GM19193 (cell line): Measurements from ENCODE around the gene LRRC4C.

Experiments
- POLR2A ChIP-seq: IDR thresholded peaks from 4 replicates; pipeline ENCODE4 v1.6.1; 2011; ENCODE audit not compliant: insufficient read depth, insufficient read length; ENCODE audit errors: extremely low read depth

LRRC4C gene

GRCh38 chr11:41201156-41201555, 258.3 kb downstream of the LRRC4C start:
- TF ChIP-seq POLR2A: no peak

- TF ChIP-seq POLR2A: no peak
Observed at GRCh38 chr11:41190437-41191082, 268.9 kb downstream of the LRRC4C start.

- TF ChIP-seq POLR2A: no peak
Observed at GRCh38 chr11:41189701-41190436, 269.6 kb downstream of the LRRC4C start.

GRCh38 chr11:41177791-41178190, 281.7 kb downstream of the LRRC4C start:
- TF ChIP-seq POLR2A: no peak

- no peak for TF ChIP-seq POLR2A
Observed at GRCh38 chr11:41175304-41175972, 284.0 kb downstream of the LRRC4C start.

- TF ChIP-seq POLR2A: no peak
Observed at GRCh38 chr11:41146326-41146725, 313.1 kb downstream of the LRRC4C start.

GRCh38 chr11:41145420-41145819, 314.0 kb downstream of the LRRC4C start:
- TF ChIP-seq POLR2A: no peak

GRCh38 chr11:41134971-41135370, 324.5 kb downstream of the LRRC4C start:
- no peak for TF ChIP-seq POLR2A

- no peak for TF ChIP-seq POLR2A
Observed at GRCh38 chr11:41133023-41133422, 326.4 kb downstream of the LRRC4C start.

GRCh38 chr11:41121600-41121999, 337.9 kb downstream of the LRRC4C start:
- TF ChIP-seq POLR2A: no peak

- no peak for TF ChIP-seq POLR2A
Observed at GRCh38 chr11:41119484-41119883, 340.0 kb downstream of the LRRC4C start.

GRCh38 chr11:41118521-41118920, 340.9 kb downstream of the LRRC4C start:
- no peak for TF ChIP-seq POLR2A

GRCh38 chr11:41116970-41117369, 342.5 kb downstream of the LRRC4C start:
- TF ChIP-seq POLR2A: no peak

- TF ChIP-seq POLR2A: no peak
Observed at GRCh38 chr11:41115066-41115465, 344.4 kb downstream of the LRRC4C start.

- TF ChIP-seq POLR2A: no peak
Observed at GRCh38 chr11:41113160-41113559, 346.3 kb downstream of the LRRC4C start.

GRCh38 chr11:41110527-41110926, 348.9 kb downstream of the LRRC4C start:
- TF ChIP-seq POLR2A: no peak

- TF ChIP-seq POLR2A: no peak
Observed at GRCh38 chr11:41102471-41102870, 357.0 kb downstream of the LRRC4C start.

GRCh38 chr11:41099654-41100053, 359.8 kb downstream of the LRRC4C start:
- no peak for TF ChIP-seq POLR2A
